SK-N-MC (cell line): Measurements from ENCODE around the gene ATRN.

Experiments
- EZH2 ChIP-seq: fragments of 200-600 bp; sonication (generic); IDR thresholded peaks from one replicate; pipeline ENCODE4 v1.6.1; 2017; ENCODE audit warnings: antibody characterized with exemption
- FOXP2 ChIP-seq: optimal IDR thresholded peaks from 2 replicates; pipeline ENCODE3; 2011; ENCODE audit warnings: mild to moderate bottlenecking, moderate library complexity; ENCODE audit not compliant: insufficient read depth; ENCODE audit errors: extremely low read length, control extremely low read depth
- POLR2AphosphoS5 ChIP-seq: IDR thresholded peaks from 2 replicates; pipeline ENCODE4 v1.6.1; 2012; ENCODE audit warnings: mild to moderate bottlenecking, low read depth, low read length, borderline replicate concordance

DNA sequence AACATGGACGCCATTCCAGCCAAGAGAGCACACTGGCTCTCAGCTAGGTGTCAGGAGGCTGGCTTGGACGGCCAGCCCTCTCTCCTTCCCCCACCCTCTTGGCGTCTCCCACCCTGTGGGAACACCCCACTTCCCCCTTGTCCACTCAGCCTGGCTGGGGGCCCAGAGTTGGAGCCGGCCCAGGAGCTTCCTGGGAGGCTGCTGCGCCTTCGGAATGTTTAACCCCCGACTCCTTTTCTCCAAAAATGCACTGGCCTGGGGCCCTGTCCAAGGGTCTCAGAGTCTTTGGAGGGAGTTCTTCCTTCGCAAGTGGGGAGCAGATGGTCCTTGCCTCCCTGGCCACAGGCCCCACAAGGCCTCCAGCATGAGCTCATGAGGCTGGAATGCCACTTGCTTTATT is 206.9 kb downstream of the ATRN start:
- TF ChIP-seq POLR2AphosphoS5 (no peak), EZH2 (no peak), FOXP2 (no peak)
